BE2C (cell line): Measurements from ENCODE around the gene TMEM272.
A peak's percentile ranks its signal among the peaks of the same experiment; 100 is the strongest.

Experiments used
- DNase-seq: peaks from one replicate; pipeline ENCODE4 v3.0.0-alpha.2; 2020
- H3K27me3 ChIP-seq: fragments of 250-450 bp; sonication (Bioruptor Pico); 2 replicates; pipeline ENCODE4 v1.5.1; 2020; ENCODE audit warnings: mild to moderate bottlenecking
- H3K36me3 ChIP-seq: fragments of 250-450 bp; sonication (Bioruptor Pico); 2 replicates; pipeline ENCODE4 v1.5.1; 2020; ENCODE audit warnings: mild to moderate bottlenecking
- H3K4me1 ChIP-seq: fragments of 250-450 bp; sonication (Bioruptor Pico); 2 replicates; pipeline ENCODE4 v1.5.1; 2020
- H3K4me3 ChIP-seq: 2 replicates; pipeline ENCODE4 v1.5.1; 2011; ENCODE audit warnings: low read depth, low read length
- H3K9me3 ChIP-seq: fragments of 250-450 bp; sonication (Bioruptor Pico); 2 replicates; pipeline ENCODE4 v1.5.1; 2020
- TF ChIP-seq, protein P1 (sequence below): IDR thresholded peaks from 2 replicates; pipeline ENCODE4 v1.5.1; 2012; ENCODE audit warnings: mild to moderate bottlenecking, low read depth, low read length

Gene TMEM272

DNA sequence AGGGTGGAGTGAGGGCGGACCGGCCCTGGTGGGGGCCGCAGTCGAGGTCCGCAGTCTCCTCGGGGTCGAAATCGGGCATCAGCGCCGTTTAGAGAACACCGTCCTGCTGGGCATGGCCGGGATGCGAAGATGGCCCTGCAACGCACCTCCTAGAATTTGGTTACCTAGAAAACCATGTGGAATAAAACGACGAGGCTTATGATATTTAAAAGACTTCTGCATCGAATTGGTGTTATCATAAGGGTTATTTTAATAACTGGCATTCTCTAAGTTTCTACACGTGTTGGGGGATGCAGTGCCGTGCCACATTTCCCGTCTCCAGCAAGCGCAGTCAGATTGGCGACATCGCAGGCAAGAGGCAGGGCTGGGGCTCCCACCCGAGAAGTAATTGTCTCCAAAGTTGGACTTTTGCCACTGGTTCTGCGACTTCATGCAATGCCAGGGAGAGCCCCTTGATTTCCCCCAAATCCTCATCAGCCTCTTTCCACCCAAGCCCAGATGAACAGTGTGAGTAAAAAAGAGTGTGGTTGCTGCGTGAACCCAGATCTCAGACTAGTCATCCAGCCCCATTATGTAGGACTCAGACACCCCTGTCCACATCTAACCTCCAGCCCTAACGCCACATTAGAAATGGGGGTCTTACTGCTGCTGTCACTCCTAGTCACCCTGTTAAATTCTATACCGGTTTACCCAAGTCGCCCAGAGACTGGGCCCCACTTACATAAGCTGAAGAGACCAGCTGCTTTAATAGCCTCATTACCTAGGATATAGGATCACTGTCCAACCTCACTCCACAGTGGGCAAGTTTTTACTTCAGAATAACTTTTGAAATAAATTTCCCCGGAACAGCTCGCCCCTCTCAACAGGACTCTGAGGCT, 40.4 kb downstream of the TMEM272 start:
- H3K9me3 ChIP-seq: no peaks in the 10 kb centered on the region
- DNase-seq: no peak
- TF ChIP-seq, protein P1, sequence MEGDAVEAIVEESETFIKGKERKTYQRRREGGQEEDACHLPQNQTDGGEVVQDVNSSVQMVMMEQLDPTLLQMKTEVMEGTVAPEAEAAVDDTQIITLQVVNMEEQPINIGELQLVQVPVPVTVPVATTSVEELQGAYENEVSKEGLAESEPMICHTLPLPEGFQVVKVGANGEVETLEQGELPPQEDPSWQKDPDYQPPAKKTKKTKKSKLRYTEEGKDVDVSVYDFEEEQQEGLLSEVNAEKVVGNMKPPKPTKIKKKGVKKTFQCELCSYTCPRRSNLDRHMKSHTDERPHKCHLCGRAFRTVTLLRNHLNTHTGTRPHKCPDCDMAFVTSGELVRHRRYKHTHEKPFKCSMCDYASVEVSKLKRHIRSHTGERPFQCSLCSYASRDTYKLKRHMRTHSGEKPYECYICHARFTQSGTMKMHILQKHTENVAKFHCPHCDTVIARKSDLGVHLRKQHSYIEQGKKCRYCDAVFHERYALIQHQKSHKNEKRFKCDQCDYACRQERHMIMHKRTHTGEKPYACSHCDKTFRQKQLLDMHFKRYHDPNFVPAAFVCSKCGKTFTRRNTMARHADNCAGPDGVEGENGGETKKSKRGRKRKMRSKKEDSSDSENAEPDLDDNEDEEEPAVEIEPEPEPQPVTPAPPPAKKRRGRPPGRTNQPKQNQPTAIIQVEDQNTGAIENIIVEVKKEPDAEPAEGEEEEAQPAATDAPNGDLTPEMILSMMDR: no peak
- no peaks in the 10 kb centered on the region for H3K27me3 ChIP-seq
- peak overlapping the region; percentile 78 for H3K4me3 ChIP-seq
- H3K4me1 ChIP-seq: peaks cover 18% of the 10 kb centered on the region
- H3K36me3 ChIP-seq: no peaks in the 10 kb centered on the region

DNA sequence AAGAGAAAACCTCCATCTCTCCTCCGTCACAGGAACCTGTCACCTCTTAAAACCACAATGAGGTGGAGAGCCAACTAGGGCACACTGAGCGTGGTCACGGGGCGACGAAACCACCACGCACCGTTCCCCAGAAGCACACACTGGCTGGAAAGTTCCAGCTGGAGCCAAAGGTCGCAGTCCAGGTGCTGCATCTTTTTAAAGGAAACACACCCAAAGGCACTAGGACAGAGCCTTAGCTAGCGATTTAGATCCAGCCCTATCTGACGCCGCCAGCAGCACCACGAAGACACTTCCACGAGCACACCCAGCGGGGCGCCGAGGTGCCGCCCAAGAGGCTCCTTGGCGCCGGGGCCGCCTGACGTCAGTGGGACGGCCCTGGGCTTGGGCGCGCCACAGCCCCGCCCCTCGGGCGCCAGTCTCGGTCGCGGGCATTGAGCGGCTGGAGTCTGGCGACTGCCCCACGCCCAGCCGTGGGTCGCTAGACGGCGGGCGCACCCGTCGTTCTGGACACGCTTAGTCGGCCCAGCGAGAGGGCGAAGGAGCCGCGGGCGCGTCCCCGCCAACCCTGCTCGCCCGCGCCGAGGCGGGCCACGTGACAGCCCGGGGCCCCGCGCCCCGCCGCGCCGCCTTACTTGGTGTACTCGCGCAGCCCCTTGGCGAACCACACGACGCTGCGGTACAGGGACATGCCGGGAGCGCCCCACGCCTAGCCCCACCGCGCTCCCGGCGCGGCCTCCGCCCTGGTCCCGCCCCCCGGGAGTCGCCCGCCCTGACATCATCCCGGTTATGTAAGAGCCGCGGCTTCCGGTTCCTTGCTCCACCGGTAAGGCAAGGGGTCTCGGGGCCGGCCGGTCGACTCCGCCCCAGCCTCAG, 41.3 kb downstream of the TMEM272 start, which contains the start of gene DHRS12:
TSS of gene DHRS12 (minus strand) at position 742 of the 873 bp plus-strand sequence. CDS start 4,504 bp downstream, outside the sequence.
- TF ChIP-seq, protein P1: no peak
- Histone ChIP-seq H3K27me3 (no peaks in the 10 kb centered on the region), H3K4me3 (peak within 1 kb of the TSS; percentile 78), H3K4me1 (peaks cover 18% of the 10 kb centered on the region), H3K36me3 (no peaks in the 10 kb centered on the region), H3K9me3 (no peaks in the 10 kb centered on the region)
- DNase-seq: peak; percentile 89

DNA sequence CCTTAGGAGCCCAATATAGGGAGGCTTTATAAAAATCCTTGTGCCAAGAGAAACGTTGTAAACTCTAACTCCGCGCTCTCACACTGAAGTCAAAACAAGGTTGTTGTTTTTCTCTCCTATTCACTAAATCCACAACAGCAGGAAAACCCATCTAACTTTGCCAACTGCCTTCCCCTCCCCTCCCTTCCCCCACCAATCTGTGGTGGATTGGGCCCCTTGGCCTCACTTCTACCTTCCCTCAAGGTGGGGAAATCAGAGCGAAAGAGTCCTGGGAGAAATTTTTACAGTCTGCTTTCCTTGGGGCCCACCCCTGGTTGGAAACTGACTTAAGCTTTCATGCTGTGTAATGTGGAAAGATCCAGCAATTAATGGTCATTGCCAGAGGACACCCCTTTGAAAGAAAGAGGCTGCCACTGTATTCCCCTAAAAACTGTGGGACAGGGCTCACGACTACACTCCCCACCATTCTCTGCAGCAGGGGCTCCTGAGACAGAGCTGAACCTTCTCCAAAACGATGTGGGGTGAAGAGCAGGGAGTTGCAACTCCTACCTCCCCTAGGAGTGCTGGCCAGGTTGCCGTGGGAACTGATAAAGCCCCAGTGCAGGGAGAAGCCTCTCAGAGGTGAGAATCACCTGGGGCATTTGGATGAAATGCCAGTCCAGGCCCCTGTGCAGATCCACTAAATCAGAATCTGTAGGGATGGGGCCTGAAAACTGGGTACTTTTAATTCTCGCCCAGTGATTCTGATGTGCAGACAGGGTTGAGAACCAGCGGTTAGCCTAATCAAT, 42.2 kb downstream of the TMEM272 start:
- Histone ChIP-seq H3K4me3 (peak overlapping the region; percentile 78), H3K9me3 (no peaks in the 10 kb centered on the region), H3K36me3 (no peaks in the 10 kb centered on the region), H3K27me3 (no peaks in the 10 kb centered on the region), H3K4me1 (peaks cover 22% of the 10 kb centered on the region)
- TF ChIP-seq, protein P1: no peak
- DNase-seq: no peak

DNA sequence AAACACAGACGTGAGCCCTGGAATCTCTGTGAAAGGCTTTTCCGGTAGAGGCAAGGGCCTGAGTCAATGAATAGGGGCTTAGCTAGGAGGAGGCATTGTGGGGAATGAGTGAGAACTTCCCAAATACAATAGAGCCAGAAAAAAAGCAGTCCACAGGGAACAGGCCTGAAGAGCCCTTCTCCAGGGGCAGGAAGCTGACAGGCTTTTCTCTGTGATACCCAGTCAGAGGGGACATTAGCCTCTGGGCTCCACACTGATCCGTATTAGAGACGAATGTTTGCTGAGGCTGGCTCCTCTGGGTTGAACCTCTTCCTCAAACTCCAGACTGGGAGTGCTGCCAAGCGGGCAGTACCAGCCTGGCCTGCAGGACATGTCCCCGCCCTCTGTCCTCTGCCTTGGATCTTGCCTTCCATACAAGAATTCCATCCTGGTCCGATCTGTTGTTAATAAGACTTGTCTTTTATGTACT, 43.3 kb downstream of the TMEM272 start:
- no peak for DNase-seq
- Histone ChIP-seq H3K9me3 (no peaks in the 10 kb centered on the region), H3K36me3 (no peaks in the 10 kb centered on the region), H3K4me1 (peaks cover 30% of the 10 kb centered on the region), H3K27me3 (no peaks in the 10 kb centered on the region), H3K4me3 (no peak overlapping the region)
- TF ChIP-seq, protein P1: no peak

DNA sequence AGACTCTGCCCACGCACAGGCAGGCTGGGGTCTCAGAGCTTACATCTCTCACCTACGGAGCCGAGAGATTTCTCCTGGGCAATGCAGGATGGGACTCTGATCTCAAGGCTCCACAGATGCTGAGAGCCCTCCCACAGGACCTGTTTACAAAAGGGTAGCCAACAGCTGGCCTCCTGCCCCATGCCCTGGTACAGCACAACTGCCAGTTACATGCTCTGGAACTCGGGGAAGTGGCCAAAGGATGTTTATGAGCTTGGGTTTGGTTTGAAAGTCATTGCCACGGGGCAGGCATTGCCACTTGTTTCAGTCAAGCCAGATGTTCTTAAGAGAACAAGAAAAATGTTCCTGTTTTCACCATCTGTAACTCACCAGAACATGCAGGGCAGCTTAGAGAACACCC, 44.5 kb downstream of the TMEM272 start:
- H3K4me3 ChIP-seq: no peak overlapping the region
- no peaks in the 10 kb centered on the region for H3K36me3 ChIP-seq
- peaks cover 38% of the 10 kb centered on the region for H3K4me1 ChIP-seq
- H3K27me3 ChIP-seq: no peaks in the 10 kb centered on the region
- DNase-seq: no peak
- H3K9me3 ChIP-seq: no peaks in the 10 kb centered on the region
- TF ChIP-seq, protein P1: no peak
